GM18951 (cell line): ENCODE data around the gene IRAK1.

Source experiments
- POLR2A ChIP-seq: IDR thresholded peaks from 4 replicates; pipeline ENCODE4 v1.6.1; 2011; ENCODE audit warnings: mild to moderate bottlenecking; ENCODE audit not compliant: insufficient read length, insufficient read depth; ENCODE audit errors: extremely low read depth
- in situ Hi-C: fragments of 300-500 bp; cut with MboI; formaldehyde crosslinking; loops from one replicate; pipeline ENCODE4 v1.12.0; 2022; ENCODE audit warnings: low sequenced_read_pairs, mixed read lengths, inconsistent platforms; ENCODE audit not compliant: unreplicated experiment

Gene IRAK1

DNA sequence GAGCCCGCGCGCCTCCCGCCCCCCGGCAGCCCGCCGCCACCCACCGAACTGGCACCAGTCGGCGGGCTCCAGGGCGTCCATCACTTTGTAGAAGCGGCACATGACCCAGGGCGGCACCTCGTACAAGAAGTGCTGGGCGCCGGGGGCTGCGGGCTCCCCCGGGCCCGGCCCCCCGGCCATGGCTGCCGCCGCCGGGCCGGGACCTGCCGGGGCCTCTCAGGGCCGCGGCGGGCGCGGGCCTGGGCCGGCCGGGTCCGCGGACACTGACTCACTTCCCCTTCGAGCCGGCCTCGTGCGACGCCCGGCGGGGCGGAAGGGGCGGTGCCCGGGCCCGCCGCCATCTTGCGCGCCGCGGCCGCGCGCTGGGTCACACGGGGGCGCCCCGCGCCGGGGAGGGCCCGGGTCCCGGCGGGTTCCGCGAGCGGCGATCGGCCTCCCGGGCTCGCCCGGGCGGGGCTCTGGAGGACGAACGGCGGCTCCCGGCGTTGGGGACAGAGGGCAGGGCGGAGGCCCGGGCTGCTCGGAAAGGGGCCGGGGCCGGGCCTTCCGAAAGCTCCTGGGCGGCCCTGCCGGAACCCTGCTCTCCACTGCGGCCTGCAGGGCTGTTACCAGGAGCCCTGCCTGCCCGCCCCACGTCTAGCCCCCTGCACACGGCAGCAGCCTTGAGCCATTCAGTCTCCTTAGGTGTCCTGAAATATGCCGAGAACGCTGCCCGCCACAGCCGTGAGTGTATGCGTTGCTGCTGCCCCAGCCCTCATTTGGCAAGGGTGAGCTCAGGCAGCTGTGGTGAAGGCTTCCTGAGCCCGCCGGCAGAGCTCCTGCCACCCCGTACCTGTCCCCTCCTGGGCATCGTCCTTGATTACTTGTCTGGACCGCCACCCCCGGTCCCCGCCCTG is at the start of gene IRAK1:
Gene IRAK1 (minus strand): TSS at position 270 of the 896 bp plus-strand sequence. CDS start 90 bp downstream, at position 180.
- TF ChIP-seq POLR2A = peak; percentile 73
- in situ Hi-C loops = loop anchor here (25.0 kb wide), 1 partner anchor 517 kb away; the partner anchor contains the start of genes G6PD and IKBKG

- no peak for TF ChIP-seq POLR2A
- in situ Hi-C loops = no loop called here
These were observed 48.9 kb upstream of the IRAK1 start for GRCh38 chrX:154068560-154068959.

DNA sequence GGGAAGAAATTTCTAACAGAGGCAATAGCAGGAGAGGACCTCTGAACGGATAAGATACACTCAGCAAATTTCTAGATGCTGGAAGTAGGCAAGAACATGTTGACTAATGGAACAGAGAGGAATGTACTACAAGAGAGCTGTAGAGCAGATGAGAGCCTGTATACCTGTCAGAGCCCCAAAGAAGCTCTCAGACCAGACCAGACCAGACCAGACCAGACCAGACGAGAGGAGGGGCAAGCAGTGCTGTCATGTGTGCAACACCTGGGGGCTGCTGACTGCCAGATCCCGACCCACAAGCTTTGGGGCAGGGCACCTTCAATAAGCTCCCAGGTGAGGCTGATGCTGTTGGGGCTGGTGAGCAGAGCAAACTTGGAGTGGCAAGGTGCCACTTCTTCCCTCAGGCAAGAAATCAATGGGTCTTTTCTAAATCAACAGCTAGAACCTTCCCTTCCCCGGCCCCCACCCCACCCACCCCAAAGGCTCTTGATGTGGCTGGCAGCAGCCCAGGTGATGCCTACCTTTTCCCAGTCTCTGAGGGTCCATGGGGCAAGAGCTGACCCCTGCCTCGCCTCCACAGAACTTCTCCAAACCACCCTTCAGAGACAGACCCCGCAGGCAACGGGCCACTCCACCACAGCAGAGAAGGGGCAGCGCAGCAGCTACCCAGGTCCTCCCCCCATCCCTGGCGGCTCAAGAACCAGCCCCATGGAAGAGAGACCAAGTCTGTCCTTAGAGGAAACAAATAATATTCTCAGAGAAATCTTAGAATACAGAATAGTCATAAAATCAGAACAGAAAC is 45.1 kb upstream of the IRAK1 start:
- TF ChIP-seq POLR2A = no peak
- in situ Hi-C loops = no loop called here

GRCh38 chrX:154063234-154063633 is 43.5 kb upstream of the IRAK1 start:
- in situ Hi-C loops = no loop called here
- no peak for TF ChIP-seq POLR2A

DNA sequence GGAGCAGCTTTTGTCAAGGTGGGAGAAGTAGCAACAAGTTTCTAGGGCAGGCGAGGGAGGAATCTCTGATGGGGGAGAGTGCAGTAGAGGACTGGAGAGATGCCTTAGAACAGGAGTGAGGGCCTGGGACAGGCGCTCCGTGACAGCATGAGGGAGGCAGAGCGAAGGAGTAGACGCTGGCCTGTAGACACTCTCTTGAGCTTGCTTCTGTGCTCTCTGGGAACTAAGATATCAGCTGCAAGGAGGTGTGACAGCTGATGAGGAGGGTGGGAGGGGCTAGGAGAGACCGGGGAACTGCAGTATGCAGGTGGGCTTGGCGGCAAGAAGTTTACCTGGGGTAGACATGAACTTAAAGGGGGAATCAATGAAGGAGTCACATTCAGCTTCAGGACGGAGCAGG is 42.1 kb upstream of the IRAK1 start:
- in situ Hi-C loops = no loop called here
- no peak for TF ChIP-seq POLR2A

DNA sequence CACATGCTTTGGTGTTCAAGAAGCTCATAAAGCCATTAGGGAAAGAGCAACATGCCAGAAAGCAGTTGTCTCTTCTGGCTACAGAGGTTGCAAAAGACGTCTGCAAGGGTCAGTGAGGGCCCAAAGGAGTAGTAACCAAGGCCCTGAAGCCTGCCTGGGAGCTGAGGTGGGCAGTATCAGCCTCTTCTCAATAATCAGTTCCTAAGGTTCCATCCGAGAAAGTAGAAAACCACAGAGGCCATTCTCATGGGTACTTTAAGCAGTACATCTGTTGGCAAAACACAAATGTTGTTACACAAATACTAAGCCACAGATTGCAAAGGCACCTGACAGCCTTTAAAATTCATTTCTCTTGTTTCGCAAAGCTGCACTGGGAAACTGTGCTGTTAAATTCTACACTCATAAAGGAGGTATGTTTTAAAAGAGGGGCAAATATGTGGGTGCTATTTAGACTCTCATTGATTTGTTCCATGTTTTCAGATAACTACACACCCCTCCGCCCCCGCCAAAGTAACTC is 40.1 kb upstream of the IRAK1 start:
- TF ChIP-seq POLR2A = no peak
- in situ Hi-C loops = no loop called here

DNA sequence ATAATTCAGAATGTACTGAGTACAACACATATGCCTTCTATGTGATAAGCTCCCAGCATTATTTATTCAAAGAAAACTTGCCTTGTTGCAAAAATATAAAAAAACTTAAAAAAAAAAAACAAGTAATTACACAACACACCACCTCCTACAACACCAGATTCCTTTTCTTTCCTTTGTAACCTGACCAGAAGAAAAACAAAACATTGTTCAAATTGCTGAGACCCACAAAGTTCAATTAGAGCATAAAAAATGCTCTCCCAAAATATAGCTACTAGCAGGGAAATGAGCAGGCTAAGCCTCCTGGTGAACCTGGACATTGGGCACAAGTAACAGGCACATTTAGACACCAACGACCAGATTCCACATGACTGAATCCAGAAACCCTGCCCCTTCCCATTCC is 39.5 kb upstream of the IRAK1 start:
- TF ChIP-seq POLR2A = no peak
- in situ Hi-C loops = no loop called here

DNA sequence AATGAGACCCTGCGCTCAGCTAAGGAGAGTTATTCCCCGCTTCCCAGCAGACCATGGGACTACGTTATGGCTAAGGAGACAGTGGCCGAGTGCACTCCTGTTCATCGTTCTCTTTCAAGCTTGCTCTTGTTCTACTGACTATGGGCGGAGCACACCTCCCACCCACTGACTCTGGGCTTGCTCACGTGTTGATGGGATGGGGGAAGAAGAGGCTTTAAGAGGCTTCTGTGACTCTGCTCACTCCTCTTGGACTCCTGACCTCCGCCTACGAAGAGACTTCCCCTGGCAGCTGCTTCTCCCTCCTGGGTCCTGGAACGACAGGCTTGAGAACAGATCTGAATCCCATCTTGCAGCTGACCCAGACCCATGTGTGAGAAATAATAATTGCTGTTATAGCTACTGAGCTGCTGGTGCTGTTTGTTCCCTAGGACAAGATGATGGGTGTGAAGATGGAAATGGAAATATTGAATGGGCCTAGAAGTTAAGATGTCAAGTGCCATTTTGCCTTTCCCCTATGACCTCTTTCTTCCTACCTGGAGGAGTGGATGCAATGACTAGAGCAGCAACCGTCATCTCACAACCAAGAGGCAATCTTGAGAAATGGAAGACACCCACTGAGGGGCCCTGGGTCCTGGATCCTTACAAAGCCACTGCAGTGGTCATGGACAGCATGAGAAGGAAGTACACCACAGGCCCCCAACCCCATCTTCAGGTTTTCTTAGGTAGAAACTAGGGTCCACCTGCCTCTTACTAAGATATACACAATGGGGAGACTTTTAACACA is 38.7 kb upstream of the IRAK1 start:
- TF ChIP-seq POLR2A = no peak

DNA sequence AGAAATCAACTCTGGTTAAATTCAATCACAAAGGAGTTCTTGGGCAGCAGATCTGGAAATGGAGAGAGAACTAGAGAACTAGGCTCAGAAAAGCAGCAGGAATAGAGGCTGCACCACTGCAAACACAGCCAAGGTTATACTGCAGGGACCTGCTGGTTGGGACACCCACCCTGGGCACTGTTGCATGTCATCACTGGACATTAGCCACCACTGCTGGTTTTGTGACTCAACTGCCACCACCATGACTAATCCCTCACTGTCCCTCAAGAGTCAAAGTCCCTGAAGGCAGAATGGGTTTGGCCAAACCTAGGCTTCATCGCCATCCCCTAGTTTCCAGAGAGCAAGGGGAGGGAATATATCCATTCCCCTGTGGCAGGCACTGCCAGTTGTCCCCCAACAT is 38.1 kb upstream of the IRAK1 start:
- no peak for TF ChIP-seq POLR2A
- in situ Hi-C loops = no loop called here

More for the DNA sequence above, 38.7 kb upstream of the IRAK1 start:
- in situ Hi-C loops = no loop called here

- in situ Hi-C loops = no loop called here
- no peak for TF ChIP-seq POLR2A
These were observed 37.1 kb upstream of the IRAK1 start for GRCh38 chrX:154056770-154057241.

- TF ChIP-seq POLR2A = no peak
- in situ Hi-C loops = no loop called here
These were observed 31.6 kb upstream of the IRAK1 start for GRCh38 chrX:154051201-154051810.

DNA sequence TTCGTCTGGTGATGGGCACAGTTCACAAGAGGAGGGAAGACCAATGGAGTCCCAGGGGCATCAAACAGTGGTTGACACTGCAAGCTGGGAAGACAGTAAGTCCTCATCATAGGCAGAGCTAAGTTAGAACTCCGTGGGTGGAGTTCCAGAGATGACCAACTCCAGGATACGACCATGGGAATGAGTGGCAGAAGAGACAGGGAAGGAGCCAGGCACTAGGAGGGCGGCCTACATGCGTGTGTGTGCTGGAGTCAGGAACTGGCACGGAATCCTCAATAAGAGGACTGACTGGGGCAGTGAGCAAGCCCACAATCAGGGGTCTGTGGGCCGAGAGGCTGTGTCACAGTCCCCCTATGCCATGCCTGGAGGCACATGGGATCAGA is 30.4 kb upstream of the IRAK1 start:
- in situ Hi-C loops = no loop called here
- no peak for TF ChIP-seq POLR2A

- TF ChIP-seq POLR2A = no peak
- in situ Hi-C loops = no loop called here
These were observed 29.8 kb upstream of the IRAK1 start for GRCh38 chrX:154049209-154050112.
